ENCODE measurements around the gene CLIC3.

CLIC3 gene

GRCh38 chr9:137000177-137000930, 4.0 kb upstream of the CLIC3 start:
- peak; percentile 25 for DNase-seq (ENCODE audit: low read depth)

- DNase-seq (ENCODE audit: low read depth), result no peak
These were observed 1.5 kb upstream of the CLIC3 start for GRCh38 chr9:136997830-136998234.

- DNase-seq (ENCODE audit: low read depth), result no peak
These were observed 1.0 kb upstream of the CLIC3 start for GRCh38 chr9:136997371-136997770.

GRCh38 chr9:136995772-136996311, 526 bp downstream of the CLIC3 start:
- DNase-seq (ENCODE audit: low read depth), result no peak

- no peak for DNase-seq (ENCODE audit: low read depth)
These were observed 1.0 kb downstream of the CLIC3 start for GRCh38 chr9:136995362-136995761.

GRCh38 chr9:136994888-136995230, 1.5 kb downstream of the CLIC3 start:
- no peak for DNase-seq (ENCODE audit: low read depth)

- no peak for DNase-seq (ENCODE audit: low read depth)
These were observed 2.0 kb downstream of the CLIC3 start for GRCh38 chr9:136994180-136994887.

- no peak for DNase-seq (ENCODE audit: low read depth)
These were observed 3.5 kb downstream of the CLIC3 start for GRCh38 chr9:136992819-136993369.

GRCh38 chr9:136991993-136992818, 4.2 kb downstream of the CLIC3 start, which contains the start of gene PAXX:
Gene PAXX, plus strand, starts transcription at chr9:136992422. Its CDS starts 22 bp downstream, at chr9:136992444.
- peak; percentile 35 for DNase-seq (ENCODE audit: low read depth)

- no peak for DNase-seq (ENCODE audit: low read depth)
These were observed 6.0 kb downstream of the CLIC3 start for GRCh38 chr9:136990242-136990911.

- DNase-seq (ENCODE audit: low read depth), result no peak
These were observed 7.5 kb downstream of the CLIC3 start for GRCh38 chr9:136988872-136989271.

GRCh38 chr9:136985853-136986252, 10.5 kb downstream of the CLIC3 start:
- DNase-seq (ENCODE audit: low read depth), result no peak

GRCh38 chr9:136985027-136985602, 11.3 kb downstream of the CLIC3 start:
- no peak for DNase-seq (ENCODE audit: low read depth)

- no peak for DNase-seq (ENCODE audit: low read depth)
These were observed 11.8 kb downstream of the CLIC3 start for GRCh38 chr9:136984464-136985026.

- DNase-seq (ENCODE audit: low read depth), result no peak
These were observed 12.6 kb downstream of the CLIC3 start for GRCh38 chr9:136983656-136984314.

GRCh38 chr9:136983167-136983566, 13.2 kb downstream of the CLIC3 start:
- DNase-seq (ENCODE audit: low read depth), result no peak

GRCh38 chr9:136982232-136983051, 13.9 kb downstream of the CLIC3 start, which contains the start of gene LCNL1:
Gene LCNL1, plus strand, starts transcription at chr9:136982993. Its CDS starts 594 bp downstream, at chr9:136983587.
- no peak for DNase-seq (ENCODE audit: low read depth)

GRCh38 chr9:136981588-136982231, 14.7 kb downstream of the CLIC3 start:
- DNase-seq (ENCODE audit: low read depth), result no peak
